Common myeloid progenitor, CD34-positive (primary cell): ENCODE measurements around the gene RNF222.

Experiments used
- CTCF ChIA-PET: fragments of 350-600 bp; sonication (Branson Sonifier 250); formaldehyde crosslinking; loops from one replicate; lab custom pipeline; 2021; ENCODE audit warnings: antibody characterized with exemption; lab: Charles Lee
- POLR2A ChIA-PET: fragments of 350-600 bp; sonication (Branson Sonifier 250); formaldehyde crosslinking; loops from one replicate; lab custom pipeline; 2021; ENCODE audit warnings: antibody characterized with exemption; lab: Charles Lee
- DNase-seq, 3 donors: peaks; one replicate each; pipeline versions ENCODE4 v3.0.0 to v3.0.0-alpha.2; 2013
- H3K27ac ChIP-seq, 2 experiments: 1 replicate in 1 of 2; 2 replicates in 1 of 2; pipeline ENCODE4 v1.7.0; 2013; ENCODE audit warnings: inconsistent platforms in 2 of 2, low read length in 2 of 2, mild to moderate bottlenecking in 2 of 2, low read depth in 1 of 2, moderate library complexity in 1 of 2; ENCODE audit not compliant: severe bottlenecking in 2 of 2, insufficient read depth in 1 of 2, poor library complexity in 1 of 2
- H3K27me3 ChIP-seq, 5 experiments: replicated peaks in 2 of 5; 1 replicate in 3 of 5; 2 replicates in 2 of 5; pipeline versions ENCODE4 v1.6.1 to v1.7.0; 2013; ENCODE audit warnings: low read length in 4 of 5, mild to moderate bottlenecking in 2 of 5, moderate library complexity in 2 of 5, inconsistent platforms in 1 of 5; ENCODE audit not compliant: insufficient read depth in 5 of 5, control insufficient read depth in 4 of 5
- H3K36me3 ChIP-seq, 4 experiments: 1 replicate in 2 of 4; 2 replicates in 2 of 4; pipeline versions ENCODE4 v1.6.1 to v1.7.0; 2013; ENCODE audit warnings: low read length in 3 of 4, control low read depth in 1 of 4, mild to moderate bottlenecking in 1 of 4; ENCODE audit not compliant: control insufficient read depth in 4 of 4, insufficient read depth in 4 of 4
- H3K4me1 ChIP-seq, 4 experiments: 1 replicate in 3 of 4; 2 replicates in 1 of 4; pipeline versions ENCODE4 v1.6.1 to v1.7.1; 2013; ENCODE audit warnings: low read length in 3 of 4, mild to moderate bottlenecking in 3 of 4, control low read depth in 1 of 4, inconsistent platforms in 1 of 4, moderate library complexity in 1 of 4; ENCODE audit not compliant: control insufficient read depth in 4 of 4, insufficient read depth in 4 of 4; ENCODE audit errors: control extremely low read depth in 1 of 4
- H3K4me3 ChIP-seq, 7 experiments: 1 replicate in 4 of 7; 2 replicates in 3 of 7; pipeline versions ENCODE4 v1.5.1 to v1.7.0; 2013; ENCODE audit warnings: mild to moderate bottlenecking in 7 of 7, low read length in 6 of 7, moderate library complexity in 6 of 7, inconsistent platforms in 2 of 7, low read depth in 2 of 7, control low read depth in 1 of 7; ENCODE audit not compliant: insufficient read depth in 4 of 7, control insufficient read depth in 1 of 7; ENCODE audit errors: extremely low read depth in 1 of 7
- H3K9me3 ChIP-seq, 5 experiments: 1 replicate in 4 of 5; 2 replicates in 1 of 5; pipeline versions ENCODE4 v1.6.1 to v1.7.1; 2013; ENCODE audit warnings: low read length in 4 of 5, mild to moderate bottlenecking in 2 of 5, inconsistent platforms in 1 of 5, low read depth in 1 of 5, moderate library complexity in 1 of 5; ENCODE audit not compliant: control insufficient read depth in 4 of 5, insufficient read depth in 2 of 5; ENCODE audit errors: control extremely low read depth in 1 of 5
- WGBS: methylation state at CpG from one replicate; pipeline ENCODE4 v1.1.5; 2013; ENCODE audit not compliant: insufficient coverage; 5-methylcytosine and 5-hydroxymethylcytosine counted together

Gene RNF222

DNA sequence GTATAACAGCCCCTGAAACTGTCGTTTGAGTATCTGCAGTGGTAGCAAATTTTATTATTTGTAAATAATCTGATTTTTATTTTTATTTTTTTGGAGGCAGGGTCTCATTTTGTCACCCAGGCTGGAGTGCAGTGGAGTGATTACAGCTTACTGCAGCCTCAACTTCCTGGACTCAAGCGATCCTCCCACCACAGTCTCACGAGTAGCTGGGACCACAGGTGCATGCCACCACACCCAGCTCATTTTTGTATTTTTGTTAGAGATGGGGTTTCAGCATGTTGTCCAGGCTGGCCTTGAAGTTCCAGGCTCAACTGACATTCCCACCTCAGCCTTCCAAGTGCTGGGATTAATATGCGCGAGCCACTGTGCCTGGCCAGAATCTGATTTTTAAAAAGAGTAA, 40.8 kb upstream of the RNF222 start:
- no peak overlapping the region for H3K27ac ChIP-seq
- no peaks in the 10 kb centered on the region for H3K27me3 ChIP-seq
- peaks cover 0 to 9% (median 3%) of the 10 kb centered on the region in 4 experiments for H3K36me3 ChIP-seq
- H3K4me1 ChIP-seq: peaks cover 12 to 31% (median 20%) of the 10 kb centered on the region in 4 experiments
- no peaks in the 10 kb centered on the region for H3K9me3 ChIP-seq
- ChIA-PET CTCF (interaction anchor here (0.6 to 2.3 kb wide), 3 partner anchors 9 to 557 kb away, joined by 4 to 10 read pairs (median 8); no protein-coding TSS in a partner anchor), POLR2A (interaction anchor here (0.7 kb wide), 1 partner anchor 26 kb away, joined by 3 read pairs; no protein-coding TSS in a partner anchor)
- no peak for DNase-seq
- WGBS: no CpG with 5 or more reads among the region's 5 CpGs
- no peak overlapping the region for H3K4me3 ChIP-seq

DNA sequence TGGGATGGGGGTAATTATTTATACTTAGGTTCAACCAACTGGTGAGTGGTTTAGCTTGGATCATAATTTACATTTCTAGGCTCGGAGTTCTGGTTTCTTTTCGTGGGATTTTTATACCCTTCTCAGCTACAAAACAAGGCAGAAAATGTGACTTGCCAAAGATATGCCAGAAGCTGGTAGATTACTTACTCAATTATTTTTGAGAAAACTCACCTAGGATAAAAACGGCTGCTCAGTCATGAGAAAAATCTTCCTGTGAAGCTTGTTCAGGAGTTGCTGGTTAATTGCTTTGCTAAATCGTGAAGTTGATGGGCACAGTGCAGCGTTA, 39.2 kb upstream of the RNF222 start:
- Histone ChIP-seq H3K27me3 (no peaks in the 10 kb centered on the region), H3K36me3 (peaks cover 0 to 9% (median 3%) of the 10 kb centered on the region in 4 experiments), H3K4me3 (peak overlapping the region in 6 of 7 experiments; percentile 76 to 96 (median 94)), H3K27ac (peak overlapping the region; percentile 90 to 97), H3K9me3 (no peaks in the 10 kb centered on the region), H3K4me1 (peaks cover 9 to 27% (median 17%) of the 10 kb centered on the region in 4 experiments)
- no peak for DNase-seq
- ChIA-PET CTCF (interaction anchor here (0.8 to 1.3 kb wide), 5 partner anchors 10 to 53 kb away, joined by 3 to 4 read pairs (median 3); no protein-coding TSS in a partner anchor), POLR2A (interaction anchor here (0.7 to 1.2 kb wide), 4 partner anchors 24 to 194 kb away, joined by 3 to 7 read pairs (median 3); no protein-coding TSS in a partner anchor)
- whole genome bisulfite sequencing: 12% methylated on average over 4 of the region's 5 CpGs

DNA sequence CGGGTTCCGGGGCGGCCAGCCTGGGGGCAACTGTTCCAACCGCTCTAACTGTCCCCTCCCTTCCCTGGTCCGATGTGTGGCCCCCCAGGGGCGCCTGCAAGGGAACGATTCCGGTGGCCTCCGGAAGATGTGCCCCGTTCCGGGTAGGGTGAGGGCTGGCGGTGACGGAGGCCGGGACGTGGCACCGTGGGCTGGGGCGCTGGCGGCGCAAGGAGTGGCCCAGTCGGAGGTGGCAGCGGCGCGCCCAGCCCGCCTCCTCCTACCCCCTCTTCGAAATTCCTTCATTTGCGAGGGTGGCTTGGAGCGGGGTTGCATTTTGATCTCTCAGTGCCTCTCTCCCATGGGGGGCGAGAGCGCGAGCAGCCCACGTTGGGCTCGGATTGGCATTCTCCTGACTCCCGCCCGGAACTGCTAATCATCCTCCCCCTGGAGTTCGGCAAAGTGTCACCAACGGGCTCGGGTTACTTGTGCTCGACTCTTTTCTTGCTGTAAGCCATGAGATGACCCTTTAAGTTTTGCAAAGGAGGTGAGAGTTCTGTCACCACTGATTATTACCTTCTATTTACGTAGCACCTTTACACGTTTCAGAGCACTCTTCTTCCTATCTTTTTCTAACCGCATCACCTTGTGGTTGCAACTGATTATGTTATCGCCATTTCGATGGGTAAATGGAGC, 38.7 kb upstream of the RNF222 start:
- POLR2A ChIA-PET: interaction anchor here (0.5 to 1.2 kb wide), 8 partner anchors 15 to 428 kb away, joined by 3 to 7 read pairs (median 4); no protein-coding TSS in a partner anchor
- DNase-seq: peak; percentile 37 to 72 (median 66)
- Histone ChIP-seq H3K36me3 (peaks cover 0 to 9% (median 3%) of the 10 kb centered on the region in 4 experiments), H3K9me3 (no peaks in the 10 kb centered on the region), H3K27me3 (no peaks in the 10 kb centered on the region), H3K4me1 (peaks cover 4 to 23% (median 13%) of the 10 kb centered on the region in 4 experiments), H3K4me3 (peak overlapping the region; percentile 76 to 99 (median 94)), H3K27ac (peak overlapping the region; percentile 90 to 97)
- under 1% methylated on average over 27 of the region's 43 CpGs for WGBS
- CTCF ChIA-PET: interaction anchor here (0.8 to 1.3 kb wide), 8 partner anchors 10 to 53 kb away, joined by 3 to 4 read pairs (median 3); no protein-coding TSS in a partner anchor

DNA sequence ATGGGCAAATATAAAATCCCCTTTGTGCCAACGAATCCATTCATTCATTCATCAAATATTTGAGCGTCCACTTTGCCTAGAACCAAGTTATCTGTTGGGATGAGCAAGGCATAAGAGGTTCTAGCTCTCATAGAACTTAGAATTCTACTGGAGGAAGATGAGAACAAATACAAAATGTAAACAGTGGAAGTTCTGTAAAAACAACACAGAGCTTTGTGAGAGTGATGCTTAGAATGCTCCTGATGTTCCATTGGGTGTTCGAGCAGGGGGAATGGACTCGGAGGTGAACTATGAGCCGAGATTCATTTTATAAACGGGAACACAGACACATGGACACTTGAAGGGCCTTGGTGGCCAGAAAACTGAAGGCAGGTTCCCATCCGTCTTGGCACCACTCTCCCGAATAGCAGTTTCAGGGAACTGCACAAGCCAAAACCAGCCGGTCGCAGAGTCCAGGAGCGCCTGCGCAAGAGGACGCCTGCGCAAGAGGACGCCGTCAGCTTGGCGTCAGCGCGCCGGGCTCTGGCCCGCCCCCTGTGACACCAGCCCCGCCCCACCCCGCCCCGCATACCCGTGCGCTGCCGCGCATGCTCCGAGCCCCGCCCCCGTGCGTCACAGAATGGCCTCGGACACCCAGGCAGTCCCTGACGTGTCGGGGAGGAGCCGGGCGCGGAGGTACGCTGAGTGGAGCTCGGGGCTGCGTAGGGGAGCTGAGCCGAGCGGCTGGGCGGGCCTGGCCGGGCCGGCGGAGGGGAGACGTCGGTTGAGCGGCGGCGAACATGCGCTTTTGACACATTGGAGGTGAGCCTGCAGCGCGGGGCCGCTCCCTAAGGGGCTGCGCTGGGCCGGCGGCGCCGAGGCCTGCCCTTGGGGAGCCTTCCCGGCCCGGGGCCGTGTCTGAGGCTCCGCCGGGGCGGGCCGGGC, 37.9 kb upstream of the RNF222 start, which contains the start of gene NDEL1:
NDEL1 (plus strand) TSS at position 640 of the 924 bp plus-strand sequence. CDS start 8,388 bp downstream, outside the sequence.
- peak; percentile 97 to 98 (median 98) for DNase-seq
- Histone ChIP-seq H3K4me3 (peak within 1 kb of the TSS; percentile 76 to 99 (median 94)), H3K27ac (peak within 1 kb of the TSS; percentile 90 to 97), H3K27me3 (no peaks in the 10 kb centered on the region), H3K4me1 (peaks cover 3 to 19% (median 10%) of the 10 kb centered on the region in 4 experiments), H3K36me3 (peaks cover 0 to 9% (median 3%) of the 10 kb centered on the region in 4 experiments), H3K9me3 (no peaks in the 10 kb centered on the region)
- under 1% methylated on average over 39 of the region's 68 CpGs for WGBS
- POLR2A ChIA-PET: interaction anchor here (0.5 to 1.2 kb wide), 5 partner anchors 14 to 429 kb away, joined by 3 to 5 read pairs (median 4); no protein-coding TSS in a partner anchor
- CTCF ChIA-PET: interaction anchor here (1.0 to 1.3 kb wide), 3 partner anchors 22 to 26 kb away, joined by 3 read pairs; no protein-coding TSS in a partner anchor

- Histone ChIP-seq H3K27me3 (no peaks in the 10 kb centered on the region), H3K4me1 (peaks cover 0 to 6% (median 2%) of the 10 kb centered on the region in 4 experiments), H3K9me3 (no peaks in the 10 kb centered on the region), H3K4me3 (no peak overlapping the region), H3K27ac (no peak overlapping the region), H3K36me3 (no peaks in the 10 kb centered on the region)
- 98% methylated on average over 6 of the region's 7 CpGs for WGBS
- no peak for DNase-seq
- ChIA-PET POLR2A (no interaction called here), CTCF (interaction anchor here (0.6 to 1.7 kb wide), 4 partner anchors 9 to 21 kb away, joined by 3 to 9 read pairs (median 4); no protein-coding TSS in a partner anchor)
These were observed 33.3 kb upstream of the RNF222 start for GRCh38 chr17:8430966-8431365.

DNA sequence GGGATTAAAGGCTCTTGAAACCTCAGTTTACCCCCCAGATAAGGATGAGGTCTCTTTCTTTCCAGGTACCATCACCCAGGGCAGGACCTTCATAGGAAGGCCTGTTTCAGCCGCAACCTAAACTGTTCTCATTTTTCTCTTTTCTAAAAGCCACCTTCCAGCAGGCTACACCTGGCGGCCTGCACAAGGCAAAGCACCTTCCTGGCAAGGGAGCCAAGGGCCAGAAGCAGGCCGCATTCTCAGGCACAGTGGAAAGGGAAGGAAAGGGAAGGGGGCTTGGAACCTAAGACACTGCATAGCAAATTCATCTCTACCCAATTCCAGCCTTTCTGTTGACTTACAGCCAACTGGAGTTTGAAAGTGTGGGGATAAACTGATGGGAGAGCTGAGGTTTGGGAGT, 29.2 kb upstream of the RNF222 start:
- no peak overlapping the region for H3K27ac ChIP-seq
- no peaks in the 10 kb centered on the region for H3K4me1 ChIP-seq
- no peaks in the 10 kb centered on the region for H3K36me3 ChIP-seq
- H3K9me3 ChIP-seq: no peaks in the 10 kb centered on the region
- no peak for DNase-seq
- H3K4me3 ChIP-seq: no peak overlapping the region
- whole genome bisulfite sequencing: 100% methylated on average over 1 of the region's 3 CpGs
- no peaks in the 10 kb centered on the region for H3K27me3 ChIP-seq
- ChIA-PET POLR2A (no interaction called here), CTCF (interaction anchor here (1.2 to 1.5 kb wide), 2 partner anchors 10 kb away, joined by 3 to 4 read pairs; no protein-coding TSS in a partner anchor)
